Subcutaneous abdominal adipose tissue (tissue), 5 donors: ENCODE measurements around the gene TRAPPC14.

Experiments used
- H3K27ac ChIP-seq: one replicate; pipeline ENCODE4 v1.7.0; 2013; ENCODE audit warnings: low read depth, mild to moderate bottlenecking, inconsistent platforms, low read length, moderate library complexity
- H3K27me3 ChIP-seq, 5 donors: one replicate each; pipeline ENCODE4 v1.7.0; 2013; ENCODE audit warnings: low read length in 5 of 5, inconsistent platforms in 1 of 5; ENCODE audit not compliant: control insufficient read depth in 5 of 5, insufficient read depth in 4 of 5
- H3K36me3 ChIP-seq, 5 donors: one replicate each; pipeline ENCODE4 v1.7.0; 2013; ENCODE audit warnings: low read length in 5 of 5; ENCODE audit not compliant: control insufficient read depth in 5 of 5, insufficient read depth in 5 of 5
- H3K4me1 ChIP-seq, 5 donors: one replicate each; pipeline ENCODE4 v1.7.0; 2013; ENCODE audit warnings: low read length in 5 of 5, mild to moderate bottlenecking in 3 of 5, moderate library complexity in 1 of 5; ENCODE audit not compliant: control insufficient read depth in 5 of 5, insufficient read depth in 5 of 5
- H3K4me3 ChIP-seq, 5 donors: one replicate each; pipeline ENCODE4 v1.7.0; 2013; ENCODE audit warnings: low read length in 5 of 5, low read depth in 1 of 5
- H3K9ac ChIP-seq, 5 donors: one replicate each; pipeline ENCODE4 v1.7.0; 2013; ENCODE audit warnings: low read length in 5 of 5, mild to moderate bottlenecking in 4 of 5, moderate library complexity in 3 of 5
- H3K9me3 ChIP-seq, 5 donors: one replicate each; pipeline ENCODE4 v1.7.0; 2013; ENCODE audit warnings: low read length in 5 of 5; ENCODE audit not compliant: control insufficient read depth in 5 of 5
- donor health status: healthy.
- donor health status: healthy.
- donor health status: healthy.
- donor health status: healthy.
- donor health status: healthy.

Gene TRAPPC14

DNA sequence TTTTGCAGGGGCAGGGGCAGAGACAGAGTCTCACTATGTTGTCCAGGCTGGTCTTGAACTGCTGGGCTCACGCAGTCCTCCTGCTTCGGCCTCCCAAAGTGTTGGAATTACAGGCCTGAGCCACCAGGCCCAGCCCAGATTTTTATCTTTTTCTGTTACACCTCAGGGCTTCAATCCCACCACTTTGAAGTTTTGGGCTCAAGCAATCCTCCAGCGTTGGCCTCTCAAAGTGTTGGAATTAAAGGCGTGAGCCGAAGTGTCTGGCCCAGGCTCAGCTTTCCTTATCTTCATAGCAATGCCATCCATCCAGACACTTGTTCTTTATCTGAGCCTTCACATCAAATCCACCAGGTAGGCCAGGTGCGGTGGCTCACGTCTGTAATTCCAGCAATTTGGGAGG lies 43.5 kb downstream of the TRAPPC14 start:
- Histone ChIP-seq H3K4me1 (peaks cover 2 to 17% (median 14%) of the 10 kb centered on the region in 5 donors), H3K36me3 (peaks cover 0 to 41% (median 36%) of the 10 kb centered on the region in 5 donors), H3K4me3 (no peak overlapping the region)

DNA sequence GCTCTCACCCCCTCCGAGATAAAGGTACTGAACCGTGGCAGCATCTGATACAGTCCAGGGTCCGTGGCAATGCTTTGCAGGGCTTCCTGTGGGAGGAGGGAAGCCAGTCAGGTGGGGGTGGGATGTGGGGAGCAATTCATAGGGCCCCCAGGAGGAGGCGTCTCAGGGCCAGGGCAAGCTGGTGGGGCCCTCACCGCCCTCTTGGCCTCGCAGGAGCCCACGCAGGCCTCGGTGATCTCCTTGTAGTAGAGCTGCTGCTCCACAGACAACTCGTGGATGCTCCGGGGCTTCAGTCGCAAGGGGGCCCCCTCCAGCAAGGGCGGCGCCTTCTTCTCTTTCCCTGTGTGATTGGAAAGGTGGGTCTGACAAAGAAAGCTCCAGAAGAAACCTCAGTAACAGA lies 46.6 kb downstream of the TRAPPC14 start:
- Histone ChIP-seq H3K9ac (no peak overlapping the region), H3K36me3 (peaks cover 0 to 69% (median 63%) of the 10 kb centered on the region in 5 donors), H3K4me1 (no peaks in the 10 kb centered on the region), H3K27me3 (no peaks in the 10 kb centered on the region), H3K27ac (no peak overlapping the region), H3K9me3 (no peaks in the 10 kb centered on the region), H3K4me3 (no peak overlapping the region)

More for the DNA sequence above, 43.5 kb downstream of the TRAPPC14 start:
- Histone ChIP-seq H3K27me3 (no peaks in the 10 kb centered on the region), H3K9me3 (no peaks in the 10 kb centered on the region), H3K27ac (no peak overlapping the region), H3K9ac (no peak overlapping the region)

DNA sequence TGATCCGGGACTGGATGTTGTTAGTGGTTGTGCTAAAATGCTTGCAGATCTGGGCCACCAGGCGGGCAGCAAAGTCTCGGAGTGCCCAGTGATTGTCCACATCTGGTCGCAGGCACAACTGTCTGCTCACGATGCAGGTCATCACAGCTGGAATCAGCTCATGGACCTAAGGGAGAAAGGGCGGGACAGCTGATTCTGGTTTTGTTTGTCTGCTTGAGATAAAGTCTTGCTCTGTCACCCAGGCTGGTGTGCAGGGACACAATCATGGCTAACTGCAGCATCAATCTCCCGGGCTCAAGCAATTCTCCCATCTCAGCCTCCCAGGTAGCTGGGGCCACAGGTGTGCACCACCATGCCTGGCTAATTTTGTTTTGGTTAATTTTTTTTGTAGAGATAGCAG lies 47.4 kb downstream of the TRAPPC14 start:
- Histone ChIP-seq H3K4me1 (no peaks in the 10 kb centered on the region), H3K9ac (no peak overlapping the region), H3K36me3 (peaks cover 0 to 76% (median 69%) of the 10 kb centered on the region in 5 donors), H3K27ac (no peak overlapping the region), H3K27me3 (no peaks in the 10 kb centered on the region), H3K9me3 (no peaks in the 10 kb centered on the region), H3K4me3 (no peak overlapping the region)

DNA sequence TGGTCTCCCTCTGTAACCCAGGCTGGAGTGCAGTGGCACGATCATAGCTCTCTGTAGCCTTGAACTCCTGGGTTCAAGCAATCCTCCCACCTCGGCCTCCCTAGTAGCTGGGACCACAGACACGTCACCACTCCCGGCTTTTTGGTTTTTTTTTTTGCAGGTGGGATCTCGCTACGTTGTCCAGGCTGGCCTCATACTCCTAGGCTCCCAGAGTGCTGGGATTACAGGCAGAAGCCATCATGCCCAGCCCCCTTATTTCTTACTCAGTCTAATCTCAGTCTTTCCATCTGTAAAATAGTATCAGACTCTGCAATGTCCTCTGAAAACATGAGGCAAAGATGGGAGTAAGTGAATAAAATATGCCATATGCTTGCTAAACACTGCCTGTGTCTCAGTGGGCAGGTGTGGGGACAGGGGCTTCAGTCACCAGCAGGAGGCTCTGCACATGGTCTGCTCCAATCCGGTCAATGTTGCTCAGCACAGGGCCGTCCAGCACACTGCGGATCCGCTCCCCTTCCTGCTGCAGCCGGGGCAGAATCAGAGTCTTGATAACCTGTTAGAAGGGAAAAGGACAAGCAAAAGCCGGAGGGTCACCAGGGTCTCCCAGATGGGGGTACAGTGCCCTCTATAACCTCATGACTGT lies 48.9 kb downstream of the TRAPPC14 start:
- Histone ChIP-seq H3K9me3 (no peaks in the 10 kb centered on the region), H3K4me1 (no peaks in the 10 kb centered on the region), H3K9ac (no peak overlapping the region), H3K4me3 (no peak overlapping the region), H3K36me3 (peaks cover 0 to 91% (median 81%) of the 10 kb centered on the region in 5 donors), H3K27ac (no peak overlapping the region), H3K27me3 (no peaks in the 10 kb centered on the region)

DNA sequence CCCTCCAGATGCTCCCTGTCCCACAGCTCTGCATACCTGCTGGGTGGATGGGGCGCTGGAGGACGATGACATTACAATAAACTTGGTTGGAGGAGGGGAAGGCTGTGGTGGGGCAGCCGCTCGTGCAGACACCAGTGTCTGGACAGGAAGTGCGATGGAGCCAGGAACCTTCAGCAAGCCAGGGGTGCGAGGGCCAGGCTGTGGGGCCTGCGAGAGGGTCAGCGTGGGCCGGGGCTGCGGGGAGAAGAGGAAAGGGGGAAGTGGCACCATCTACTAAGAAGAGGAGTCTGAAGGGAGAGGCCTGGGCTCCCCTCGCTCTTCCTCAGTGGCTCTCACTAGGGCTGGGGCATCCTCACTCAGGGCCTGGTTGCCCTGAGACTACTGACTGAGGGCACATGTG lies 50.6 kb downstream of the TRAPPC14 start:
- Histone ChIP-seq H3K9me3 (no peaks in the 10 kb centered on the region), H3K36me3 (peaks cover 0 to 92% (median 77%) of the 10 kb centered on the region in 5 donors), H3K9ac (no peak overlapping the region), H3K27me3 (no peaks in the 10 kb centered on the region), H3K4me3 (no peak overlapping the region), H3K27ac (no peak overlapping the region), H3K4me1 (no peaks in the 10 kb centered on the region)

DNA sequence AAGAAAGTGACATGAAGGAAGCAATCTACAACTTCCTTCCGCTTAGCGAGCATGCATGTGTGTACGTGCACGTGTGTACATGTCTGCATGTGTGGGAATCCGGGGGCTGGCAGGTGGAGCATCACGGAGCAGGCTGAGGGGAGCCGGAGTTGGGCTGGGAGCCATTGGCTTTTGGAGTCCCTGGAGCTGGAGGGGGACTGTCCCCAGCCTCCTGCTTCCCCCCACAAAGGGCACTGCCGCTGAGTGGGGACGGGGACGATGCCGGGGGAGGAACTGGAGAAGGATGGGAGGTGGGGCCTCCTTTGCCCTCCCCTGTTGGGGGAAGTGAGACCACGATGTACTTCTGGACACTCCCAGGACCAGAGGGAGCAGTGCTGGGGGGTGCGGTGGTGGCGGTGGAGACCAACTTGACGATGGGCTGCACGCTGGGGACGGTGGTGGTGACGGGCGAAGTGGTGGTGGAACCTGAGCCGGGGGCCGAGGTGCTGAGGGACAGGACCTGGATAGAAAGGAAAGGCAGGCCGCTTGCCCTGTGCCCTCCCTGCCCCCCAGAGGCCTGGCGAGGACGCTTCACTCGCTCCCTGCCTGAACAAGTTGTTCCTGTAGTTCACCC lies 51.3 kb downstream of the TRAPPC14 start:
- Histone ChIP-seq H3K4me3 (no peak overlapping the region), H3K27ac (no peak overlapping the region), H3K9me3 (no peaks in the 10 kb centered on the region), H3K4me1 (peaks cover 0 to 5% (median 4%) of the 10 kb centered on the region in 5 donors), H3K27me3 (no peaks in the 10 kb centered on the region), H3K36me3 (peaks cover 0 to 86% (median 74%) of the 10 kb centered on the region in 5 donors), H3K9ac (no peak overlapping the region)

DNA sequence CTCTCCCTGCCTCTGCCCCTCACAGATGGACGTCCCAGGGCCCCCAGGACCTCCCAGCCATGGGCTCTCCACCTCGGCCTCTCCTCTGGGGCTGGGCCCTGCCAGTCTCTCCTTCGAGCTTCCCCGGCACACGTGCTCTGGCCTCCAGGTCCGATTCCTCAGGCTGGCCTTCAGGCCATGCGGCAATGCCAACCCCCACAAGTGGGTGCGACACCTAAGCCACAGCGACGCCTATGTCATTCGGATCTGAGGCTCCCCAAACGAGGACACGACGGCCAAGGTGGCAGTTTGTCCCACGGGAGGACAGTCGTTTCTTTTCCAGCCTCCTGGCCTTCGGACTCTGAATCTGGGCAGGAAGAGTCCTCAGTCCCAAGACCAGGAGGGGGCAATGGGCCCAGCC lies 51.9 kb downstream of the TRAPPC14 start:
- Histone ChIP-seq H3K4me3 (no peak overlapping the region), H3K9me3 (no peaks in the 10 kb centered on the region), H3K27me3 (no peaks in the 10 kb centered on the region), H3K36me3 (peaks cover 0 to 80% (median 68%) of the 10 kb centered on the region in 5 donors), H3K9ac (no peak overlapping the region), H3K27ac (no peak overlapping the region), H3K4me1 (peaks cover 0 to 10% (median 7%) of the 10 kb centered on the region in 5 donors)

DNA sequence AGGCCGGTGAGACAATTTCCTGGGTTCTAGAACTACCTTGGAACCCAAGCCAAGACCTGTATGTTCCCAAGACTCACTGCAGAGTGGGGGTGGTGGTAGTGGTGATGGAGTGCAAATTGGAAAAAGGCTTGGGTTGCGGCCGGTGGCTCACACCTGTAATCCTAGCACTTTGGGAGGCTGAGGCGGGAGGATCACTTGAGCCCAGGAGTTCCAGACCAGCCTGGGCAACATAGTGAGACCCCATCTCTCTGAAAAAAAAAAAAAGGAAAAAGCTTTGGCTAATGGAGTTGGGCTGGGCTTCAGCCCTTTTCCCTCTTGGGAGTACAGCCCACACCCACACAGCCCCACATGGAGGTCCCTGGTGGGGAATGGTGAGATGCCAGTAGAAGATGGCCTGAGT lies 53.0 kb downstream of the TRAPPC14 start:
- H3K4me3 ChIP-seq, result no peak overlapping the region
- peaks cover 0 to 16% (median 12%) of the 10 kb centered on the region in 5 donors for H3K4me1 ChIP-seq
- no peak overlapping the region for H3K27ac ChIP-seq
- H3K9ac ChIP-seq, result no peak overlapping the region
- H3K27me3 ChIP-seq, result no peaks in the 10 kb centered on the region
- H3K9me3 ChIP-seq, result no peaks in the 10 kb centered on the region
- H3K36me3 ChIP-seq, result peaks cover 0 to 69% (median 59%) of the 10 kb centered on the region in 5 donors
